Panc1 (cell line): ENCODE data around the gene DENND2A.

Experiments used
- CTCF ChIP-seq: fragments of 450-650 bp; IDR thresholded peaks from 2 replicates; pipeline ENCODE4 v1.5.1; 2017; ENCODE audit warnings: mild to moderate bottlenecking
- REST ChIP-seq, 2 experiments: IDR thresholded peaks; 2 replicates each; pipeline ENCODE4 v1.6.1; 2011 to 2012; ENCODE audit warnings: low read depth in 2 of 2, control low read depth in 1 of 2, low read length in 1 of 2, mild to moderate bottlenecking in 1 of 2, moderate library complexity in 1 of 2; ENCODE audit not compliant: insufficient read depth in 1 of 2
- SIN3A ChIP-seq: IDR thresholded peaks from 2 replicates; pipeline ENCODE4 v1.6.1; 2012; ENCODE audit warnings: low read depth, mild to moderate bottlenecking, low read length, moderate library complexity, borderline replicate concordance; ENCODE audit not compliant: insufficient read depth

- no peak for TF ChIP-seq CTCF
- no peak for TF ChIP-seq SIN3A
- TF ChIP-seq REST (IDR thresholded peaks at IDR 0.05; ENCODE audit: insufficient read depth in 1 of 2, low read depth in 2 of 2, low read length in 1 of 2): no peak
Measured at GRCh38 chr7:140484479-140484878, 156.1 kb downstream of the DENND2A start.
